Smooth muscle cell (in vitro differentiated cells): Measurements from ENCODE around the gene SBSN. TPM values are rescaled to one million over a fixed set of nuclear protein-coding genes. Genes with fewer than 3 reads are reported as not detected.

ENCODE experiments used
- DNase-seq: peaks from one replicate; lab custom pipeline; 2025; ENCODE audit not compliant: unreplicated experiment; lab: John Stamatoyannopoulos, UW
- H2AFZ ChIP-seq: fragments of 200-600 bp; sonication (generic); 2 replicates; pipeline ENCODE4 v1.6.0; 2016; ENCODE audit warnings: antibody characterized with exemption, low read depth, mild to moderate bottlenecking
- H3F3A ChIP-seq: fragments of 200-600 bp; sonication (generic); 2 replicates; pipeline ENCODE4 v1.6.0; 2017; ENCODE audit warnings: antibody characterized with exemption, low read depth
- H3K27ac ChIP-seq: fragments of 200-600 bp; sonication (generic); 2 replicates; pipeline ENCODE4 v1.5.1; 2016; ENCODE audit warnings: low read depth, mild to moderate bottlenecking
- H3K27me3 ChIP-seq: fragments of 200-600 bp; sonication (generic); 2 replicates; pipeline ENCODE4 v1.6.1; 2016; ENCODE audit warnings: low read depth, mild to moderate bottlenecking
- H3K36me3 ChIP-seq: fragments of 200-600 bp; sonication (generic); 2 replicates; pipeline ENCODE4 v1.5.1; 2016; ENCODE audit warnings: low read depth
- H3K4me1 ChIP-seq: fragments of 200-600 bp; sonication (generic); 2 replicates; pipeline ENCODE4 v1.5.1; 2016; ENCODE audit warnings: low read depth
- H3K4me2 ChIP-seq: fragments of 200-600 bp; sonication (generic); 2 replicates; pipeline ENCODE4 v1.6.0; 2016; ENCODE audit warnings: mild to moderate bottlenecking
- H3K4me3 ChIP-seq: fragments of 200-600 bp; sonication (generic); 2 replicates; pipeline ENCODE4 v1.5.1; 2016; ENCODE audit warnings: mild to moderate bottlenecking
- H3K79me2 ChIP-seq: fragments of 200-600 bp; sonication (generic); 2 replicates; pipeline ENCODE4 v1.6.0; 2016; ENCODE audit warnings: low read depth, mild to moderate bottlenecking
- H3K9ac ChIP-seq: fragments of 200-600 bp; sonication (generic); 2 replicates; pipeline ENCODE4 v1.6.0; 2016; ENCODE audit warnings: low read depth
- H3K9me3 ChIP-seq: fragments of 200-600 bp; sonication (generic); replicated peaks from 2 replicates; pipeline ENCODE4 v1.5.1; 2016; ENCODE audit warnings: low read depth
- H4K20me1 ChIP-seq: fragments of 200-600 bp; sonication (generic); 2 replicates; pipeline ENCODE4 v1.6.0; 2016; ENCODE audit warnings: low read depth
- WGBS: methylation state at CpG from one replicate; pipeline ENCODE4 v1.1.7; 2016; ENCODE audit warnings: low lambda C conversion rate; 5-methylcytosine and 5-hydroxymethylcytosine counted together
- polyA plus RNA-seq: library from polyadenylated mRNA; unstranded; fragments of >200 nt; fragmentation: Nextera tagmentation; extraction: Ambion mirVana; gene quantifications from 2 replicates; pipeline ENCODE4 v1.2.1, GENCODE V29; 2016
- total RNA-seq: library from RNA; depleted of rRNA; stranded (reverse); fragments of >200 nt; gene quantifications from 2 replicates; pipeline ENCODE4 v1.2.3, GENCODE V29; 2014
- TF ChIP-seq, protein P1 (sequence below): fragments of 200-600 bp; sonication (generic); IDR thresholded peaks from 2 replicates; pipeline ENCODE4 v1.5.1; 2017; ENCODE audit warnings: borderline replicate concordance, mild to moderate bottlenecking, antibody characterized with exemption; ENCODE audit not compliant: insufficient read depth, poor library complexity, severe bottlenecking

Gene SBSN
- total and polyA plus RNA-seq, 2 experiments from 2014 or later, result 11.7 to 19.8 TPM

DNA sequence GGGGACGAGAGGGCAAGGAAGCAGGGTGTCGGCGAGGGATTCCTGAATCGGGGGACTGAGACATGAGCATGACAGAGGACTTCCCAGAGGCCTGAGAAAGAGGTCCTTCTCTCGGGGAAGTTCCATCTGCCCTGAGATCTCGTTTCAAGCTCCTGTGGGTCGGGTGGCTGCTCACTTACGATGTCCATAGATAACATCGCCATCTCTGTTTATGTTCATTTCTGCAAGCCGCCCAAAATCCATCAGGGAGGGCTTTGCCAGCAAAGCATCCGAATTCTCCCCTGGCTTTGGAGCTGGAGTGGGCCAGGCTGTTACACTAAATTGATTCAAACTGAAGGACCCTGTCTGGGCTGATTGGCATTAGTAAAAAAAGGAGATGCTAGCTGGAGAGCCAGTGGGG, 20.6 kb downstream of the SBSN start:
- no peaks in the 10 kb centered on the region for H3F3A ChIP-seq
- no peaks in the 10 kb centered on the region for H3K36me3 ChIP-seq
- no peak overlapping the region for H3K4me3 ChIP-seq
- no peak overlapping the region for H2AFZ ChIP-seq
- no peak for DNase-seq
- 93% methylated on average over 11 of the region's 11 CpGs for WGBS
- peaks cover 7% of the 10 kb centered on the region for H3K4me1 ChIP-seq
- TF ChIP-seq, protein P1, sequence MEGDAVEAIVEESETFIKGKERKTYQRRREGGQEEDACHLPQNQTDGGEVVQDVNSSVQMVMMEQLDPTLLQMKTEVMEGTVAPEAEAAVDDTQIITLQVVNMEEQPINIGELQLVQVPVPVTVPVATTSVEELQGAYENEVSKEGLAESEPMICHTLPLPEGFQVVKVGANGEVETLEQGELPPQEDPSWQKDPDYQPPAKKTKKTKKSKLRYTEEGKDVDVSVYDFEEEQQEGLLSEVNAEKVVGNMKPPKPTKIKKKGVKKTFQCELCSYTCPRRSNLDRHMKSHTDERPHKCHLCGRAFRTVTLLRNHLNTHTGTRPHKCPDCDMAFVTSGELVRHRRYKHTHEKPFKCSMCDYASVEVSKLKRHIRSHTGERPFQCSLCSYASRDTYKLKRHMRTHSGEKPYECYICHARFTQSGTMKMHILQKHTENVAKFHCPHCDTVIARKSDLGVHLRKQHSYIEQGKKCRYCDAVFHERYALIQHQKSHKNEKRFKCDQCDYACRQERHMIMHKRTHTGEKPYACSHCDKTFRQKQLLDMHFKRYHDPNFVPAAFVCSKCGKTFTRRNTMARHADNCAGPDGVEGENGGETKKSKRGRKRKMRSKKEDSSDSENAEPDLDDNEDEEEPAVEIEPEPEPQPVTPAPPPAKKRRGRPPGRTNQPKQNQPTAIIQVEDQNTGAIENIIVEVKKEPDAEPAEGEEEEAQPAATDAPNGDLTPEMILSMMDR, result no peak
- H4K20me1 ChIP-seq, result no peaks in the 10 kb centered on the region
- H3K27ac ChIP-seq, result no peak overlapping the region
- H3K9me3 ChIP-seq, result no peaks in the 10 kb centered on the region
- no peak overlapping the region for H3K9ac ChIP-seq
- H3K4me2 ChIP-seq, result no peak overlapping the region
- no peaks in the 10 kb centered on the region for H3K79me2 ChIP-seq
- peaks cover 8% of the 10 kb centered on the region for H3K27me3 ChIP-seq

- no peaks in the 10 kb centered on the region for H3K9me3 ChIP-seq
- no peaks in the 10 kb centered on the region for H3F3A ChIP-seq
- peaks cover 8% of the 10 kb centered on the region for H3K27me3 ChIP-seq
- no peak overlapping the region for H3K4me3 ChIP-seq
- H3K36me3 ChIP-seq, result no peaks in the 10 kb centered on the region
- peaks cover 7% of the 10 kb centered on the region for H3K4me1 ChIP-seq
- H3K9ac ChIP-seq, result no peak overlapping the region
- TF ChIP-seq, protein P1, result no peak
- DNase-seq, result no peak
- no peaks in the 10 kb centered on the region for H3K79me2 ChIP-seq
- H4K20me1 ChIP-seq, result no peaks in the 10 kb centered on the region
- H2AFZ ChIP-seq, result no peak overlapping the region
- WGBS, result 97% methylated on average over 7 of the region's 7 CpGs
- H3K4me2 ChIP-seq, result no peak overlapping the region
- no peak overlapping the region for H3K27ac ChIP-seq
Measured at GRCh38 chr19:35506011-35506410, 22.1 kb downstream of the SBSN start.

DNA sequence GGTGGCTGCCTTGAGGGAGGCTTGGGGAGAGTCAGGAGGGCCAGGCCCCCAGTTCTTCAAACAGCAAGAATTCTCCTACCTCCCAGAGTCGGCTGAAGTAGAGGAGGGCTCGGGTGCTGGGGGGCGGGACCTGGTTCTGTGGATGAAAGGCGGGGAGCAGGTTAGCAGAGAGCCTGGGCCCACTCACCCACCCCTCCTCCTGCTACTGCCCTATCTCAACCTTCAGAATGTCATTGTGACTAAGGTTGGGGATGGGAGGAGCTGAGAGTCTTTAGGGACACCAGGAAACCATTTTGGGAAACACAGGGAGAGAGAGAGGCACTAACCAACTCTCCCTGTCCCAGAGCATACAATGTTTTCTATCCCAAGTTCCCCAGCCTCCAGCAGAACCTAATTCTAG, 25.4 kb downstream of the SBSN start:
- Histone ChIP-seq H3K4me2 (no peak overlapping the region), H3K27me3 (no peaks in the 10 kb centered on the region), H2AFZ (no peak overlapping the region), H3K27ac (no peak overlapping the region), H3K36me3 (no peaks in the 10 kb centered on the region), H3K4me1 (no peaks in the 10 kb centered on the region), H3K79me2 (no peaks in the 10 kb centered on the region), H3K9ac (no peak overlapping the region), H4K20me1 (no peaks in the 10 kb centered on the region), H3K4me3 (no peak overlapping the region), H3F3A (no peaks in the 10 kb centered on the region), H3K9me3 (no peaks in the 10 kb centered on the region)
- WGBS, result 94% methylated on average over 4 of the region's 4 CpGs
- TF ChIP-seq, protein P1, result no peak
- DNase-seq, result no peak

GRCh38 chr19:35501684-35502083, 26.4 kb downstream of the SBSN start:
- H3K27ac ChIP-seq, result no peak overlapping the region
- H3K4me1 ChIP-seq, result no peaks in the 10 kb centered on the region
- H3K4me2 ChIP-seq, result no peak overlapping the region
- H4K20me1 ChIP-seq, result no peaks in the 10 kb centered on the region
- H3K4me3 ChIP-seq, result no peak overlapping the region
- H3K79me2 ChIP-seq, result no peaks in the 10 kb centered on the region
- H3K27me3 ChIP-seq, result no peaks in the 10 kb centered on the region
- H2AFZ ChIP-seq, result no peak overlapping the region
- no peak overlapping the region for H3K9ac ChIP-seq
- DNase-seq, result no peak
- H3K36me3 ChIP-seq, result no peaks in the 10 kb centered on the region
- H3K9me3 ChIP-seq, result no peaks in the 10 kb centered on the region
- WGBS, result 60% methylated on average over 15 of the region's 15 CpGs
- H3F3A ChIP-seq, result no peaks in the 10 kb centered on the region
- TF ChIP-seq, protein P1, result no peak
